H9 (cell line): Measurements from ENCODE around the gene C5orf15. TPM values are rescaled to one million over a fixed set of nuclear protein-coding genes. Genes with fewer than 3 reads are reported as not detected.

Experiments
- DNase-seq: peaks from one replicate; pipeline ENCODE4 v3.0.0-alpha.2; 2017
- H2AFZ ChIP-seq: one replicate; pipeline ENCODE4 v1.6.1; 2013; ENCODE audit warnings: mild to moderate bottlenecking, low read length, control low read depth, moderate library complexity
- H2AK5ac ChIP-seq: 2 replicates; pipeline ENCODE4 v1.6.1; 2013; ENCODE audit warnings: low read length, control low read depth, mixed read lengths; ENCODE audit not compliant: insufficient read length
- H2BK120ac ChIP-seq: one replicate; pipeline ENCODE4 v1.6.1; 2013; ENCODE audit warnings: low read depth, mild to moderate bottlenecking, low read length, control low read depth, inconsistent platforms; ENCODE audit not compliant: poor library complexity, severe bottlenecking
- H2BK12ac ChIP-seq: 2 replicates; pipeline ENCODE4 v1.6.1; 2013; ENCODE audit warnings: low read length, control low read depth, mixed read lengths, low read depth; ENCODE audit not compliant: insufficient read length
- H2BK15ac ChIP-seq: 2 replicates; pipeline ENCODE4 v1.6.1; 2013; ENCODE audit warnings: low read depth, low read length, control low read depth
- H2BK20ac ChIP-seq: one replicate; pipeline ENCODE4 v1.6.1; 2013; ENCODE audit warnings: low read depth, mild to moderate bottlenecking, low read length, control low read depth, inconsistent platforms; ENCODE audit not compliant: poor library complexity, severe bottlenecking
- H2BK5ac ChIP-seq: 2 replicates; pipeline ENCODE4 v1.6.1; 2013; ENCODE audit warnings: low read length, control low read depth, mixed read lengths; ENCODE audit not compliant: insufficient read length
- H3K14ac ChIP-seq: 2 replicates; pipeline ENCODE4 v1.6.1; 2013; ENCODE audit warnings: low read length, control low read depth; ENCODE audit not compliant: insufficient read depth
- H3K18ac ChIP-seq: 2 replicates; pipeline ENCODE4 v1.6.1; 2013; ENCODE audit warnings: low read depth, mild to moderate bottlenecking, mixed read lengths, low read length, control low read depth; ENCODE audit not compliant: insufficient read length
- H3K23ac ChIP-seq: 2 replicates; pipeline ENCODE4 v1.6.1; 2013; ENCODE audit warnings: low read length, control low read depth, mixed read lengths, low read depth; ENCODE audit not compliant: insufficient read length
- H3K23me2 ChIP-seq: 2 replicates; pipeline ENCODE4 v1.6.1; 2013; ENCODE audit warnings: low read depth, mild to moderate bottlenecking, mixed read lengths, low read length, control low read depth; ENCODE audit not compliant: insufficient read length, poor library complexity, severe bottlenecking
- H3K27ac ChIP-seq: 2 replicates; pipeline ENCODE4 v1.5.1; 2013; ENCODE audit warnings: low read length, control low read depth, mixed read lengths, low read depth; ENCODE audit not compliant: insufficient read length
- H3K27me3 ChIP-seq: 2 replicates; pipeline ENCODE4 v1.6.1; 2013; ENCODE audit warnings: low read length, control low read depth, inconsistent platforms; ENCODE audit not compliant: insufficient read depth
- H3K4ac ChIP-seq: 2 replicates; pipeline ENCODE4 v1.6.1; 2013; ENCODE audit warnings: low read depth, mild to moderate bottlenecking, control low read depth, inconsistent platforms, low read length, moderate library complexity
- H3K4me1 ChIP-seq: 2 replicates; pipeline ENCODE4 v1.6.1; 2013; ENCODE audit warnings: low read length, control low read depth, inconsistent platforms; ENCODE audit not compliant: insufficient read depth
- H3K4me2 ChIP-seq: 2 replicates; pipeline ENCODE4 v1.6.1; 2013; ENCODE audit warnings: low read length, control low read depth, mixed read lengths; ENCODE audit not compliant: insufficient read length, insufficient read depth
- H3K56ac ChIP-seq: 2 replicates; pipeline ENCODE4 v1.6.1; 2013; ENCODE audit warnings: low read depth, mild to moderate bottlenecking, mixed read lengths, low read length, control low read depth; ENCODE audit not compliant: insufficient read length
- H3K79me1 ChIP-seq: 2 replicates; pipeline ENCODE4 v1.6.1; 2013; ENCODE audit warnings: low read depth, mild to moderate bottlenecking, moderate library complexity, low read length, control low read depth, inconsistent platforms; ENCODE audit not compliant: insufficient read depth, poor library complexity, severe bottlenecking
- H3K79me2 ChIP-seq: 2 replicates; pipeline ENCODE4 v1.6.1; 2013; ENCODE audit warnings: low read length, control low read depth, inconsistent platforms; ENCODE audit not compliant: insufficient read depth
- H3K9ac ChIP-seq: 2 replicates; pipeline ENCODE4 v1.6.1; 2013; ENCODE audit warnings: low read length, control low read depth, mixed read lengths; ENCODE audit not compliant: insufficient read length; ENCODE audit errors: extremely low read depth
- H3K9me3 ChIP-seq: one replicate; pipeline ENCODE4 v1.6.1; 2013; ENCODE audit warnings: low read depth, low read length, inconsistent platforms; ENCODE audit not compliant: control insufficient read depth
- H3T11ph ChIP-seq: one replicate; pipeline ENCODE4 v1.6.1; 2013; ENCODE audit warnings: mild to moderate bottlenecking, low read length, control low read depth, inconsistent platforms
- H4K20me1 ChIP-seq: one replicate; pipeline ENCODE4 v1.6.1; 2013; ENCODE audit not compliant: control insufficient read depth, insufficient read length, insufficient read depth
- H4K5ac ChIP-seq: 2 replicates; pipeline ENCODE4 v1.6.1; 2013; ENCODE audit warnings: low read depth, mild to moderate bottlenecking, mixed read lengths, low read length, control low read depth; ENCODE audit not compliant: insufficient read length
- H4K8ac ChIP-seq: replicated peaks from 2 replicates; pipeline ENCODE4 v1.6.1; 2013; ENCODE audit warnings: low read length, control low read depth, mixed read lengths, low read depth; ENCODE audit not compliant: insufficient read length
- H4K91ac ChIP-seq: 2 replicates; pipeline ENCODE4 v1.6.1; 2013; ENCODE audit warnings: low read depth, mild to moderate bottlenecking, moderate library complexity, mixed read lengths, low read length, control low read depth; ENCODE audit not compliant: insufficient read length
- H3K27ac Mint-ChIP-seq, 3 experiments: 2 replicates in 2 of 3; 3 replicates in 1 of 3; pipeline ENCODE4 v1.8.0; 2020 to 2021; ENCODE audit warnings: mixed read lengths in 3 of 3, mild to moderate bottlenecking in 1 of 3, moderate library complexity in 1 of 3
- H3K27me3 Mint-ChIP-seq: 2 replicates; pipeline ENCODE4 v1.8.0; 2021; ENCODE audit warnings: low read depth, mild to moderate bottlenecking, moderate library complexity, mixed read lengths
- H3K36me3 Mint-ChIP-seq, 3 experiments: 2 replicates in 2 of 3; 3 replicates in 1 of 3; pipeline ENCODE4 v1.8.0; 2020 to 2021; ENCODE audit warnings: low read depth in 3 of 3, mixed read lengths in 3 of 3; ENCODE audit not compliant: insufficient read depth in 1 of 3
- H3K4me1 Mint-ChIP-seq, 2 experiments: 2 replicates each; pipeline ENCODE4 v1.8.0; 2020; ENCODE audit warnings: mixed read lengths in 2 of 2
- H3K4me3 Mint-ChIP-seq, 2 experiments: 2 replicates in 1 of 2; 3 replicates in 1 of 2; pipeline ENCODE4 v1.8.0; 2020 to 2021; ENCODE audit warnings: mild to moderate bottlenecking in 2 of 2, mixed read lengths in 2 of 2, moderate library complexity in 1 of 2
- H3K9me3 Mint-ChIP-seq, 2 experiments: 2 replicates in 1 of 2; 3 replicates in 1 of 2; pipeline ENCODE4 v1.8.0; 2020; ENCODE audit warnings: mild to moderate bottlenecking in 2 of 2, mixed read lengths in 2 of 2, moderate library complexity in 1 of 2
- CTCF ChIP-seq: fragments of 200-600 bp; sonication (generic); conservative IDR thresholded peaks from 3 replicates; pipeline ENCODE4 v1.8.0; 2021; ENCODE audit warnings: antibody characterized with exemption, mild to moderate bottlenecking
- WGBS: extraction: QIAGEN DNeasy Blood & Tissue Kit; methylation state at CpG from one replicate; pipeline ENCODE4 v1.1.7; 2013; ENCODE audit warnings: missing lambda C conversion rate, low lambda C conversion rate, mixed read lengths; ENCODE audit not compliant: insufficient read length; ENCODE audit errors: extremely low coverage; 5-methylcytosine and 5-hydroxymethylcytosine counted together
- total RNA-seq: library from RNA; stranded (reverse); gene quantifications from 2 replicates; pipeline ENCODE4 v1.2.1, GENCODE V29; 2021

The C5orf15 gene
- total RNA-seq, 1 experiment from 2014 or later: 33.4 TPM

GRCh38 chr5:133985540-133986180 is 17.2 kb upstream of the C5orf15 start:
- Histone ChIP-seq H4K5ac (no peak overlapping the region), H3K4me2 (no peak overlapping the region), H3K4ac (no peak overlapping the region), H3K27me3 (no peaks in the 10 kb centered on the region), H3K9me3 (no peaks in the 10 kb centered on the region), H2BK120ac (no peak overlapping the region), H2AK5ac (no peak overlapping the region), H4K20me1 (no peaks in the 10 kb centered on the region), H4K8ac (no peak overlapping the region), H2BK15ac (no peak overlapping the region), H3K56ac (no peak overlapping the region), H4K91ac (no peak overlapping the region), H3K79me2 (no peaks in the 10 kb centered on the region; the same call in 1 of the 2 replicates), H2AFZ (no peak overlapping the region), H3K27ac (no peak overlapping the region), H3K79me1 (no peaks in the 10 kb centered on the region), H3T11ph (no peak overlapping the region), H3K23ac (no peak overlapping the region), H3K4me1 (no peaks in the 10 kb centered on the region), H2BK5ac (no peak overlapping the region), H2BK12ac (no peak overlapping the region), H3K9ac (no peak overlapping the region), H3K18ac (no peak overlapping the region), H2BK20ac (no peak overlapping the region), H3K23me2 (no peaks in the 10 kb centered on the region), H3K14ac (no peak overlapping the region)
- H3K27me3 Mint-ChIP-seq: no peaks in the 10 kb centered on the region
- H3K36me3 Mint-ChIP-seq: peaks cover 46 to 83% (median 66%) of the 10 kb centered on the region in 3 experiments; a peak in 6 of 7 replicates
- no peak for DNase-seq
- no peaks in the 10 kb centered on the region for H3K4me1 Mint-ChIP-seq
- no peaks in the 10 kb centered on the region for H3K9me3 Mint-ChIP-seq
- no peak for TF ChIP-seq CTCF
- no peak overlapping the region for H3K27ac Mint-ChIP-seq
- H3K4me3 Mint-ChIP-seq: no peak overlapping the region
- no CpG with 5 or more reads among the region's 3 CpGs for WGBS
